DND-41 (cell line): Measurements from ENCODE around the gene MIB1.
"Not testable (repeated sequence)": the region's sequence is repeated elsewhere in the genome, so short reads cannot be mapped to it uniquely, and the experiment has no call there.

Experiments used
- ATAC-seq: fragments of 200-7000 bp; cut with Tn5 transposase; 3 replicates; pipeline ENCODE4 v1.9.1; 2021; ENCODE audit warnings: low read depth; ENCODE audit not compliant: insufficient read depth
- DNase-seq: peaks from one replicate; pipeline ENCODE4 v3.0.0-alpha.2; 2020
- H2AFZ ChIP-seq: 2 replicates; pipeline ENCODE4 v1.6.0; 2012; ENCODE audit warnings: low read depth, low read length
- H3K27ac ChIP-seq: 2 replicates; pipeline ENCODE4 v1.5.1; 2012; ENCODE audit warnings: low read length, inconsistent platforms
- H3K27me3 ChIP-seq: fragments of 200-600 bp; sonication (generic); 2 replicates; pipeline ENCODE4 v1.6.0; 2012; ENCODE audit warnings: low read length, mild to moderate bottlenecking, inconsistent platforms; ENCODE audit not compliant: insufficient read depth, poor library complexity
- H3K36me3 ChIP-seq: 2 replicates; pipeline ENCODE4 v1.5.1; 2012; ENCODE audit warnings: low read length, inconsistent platforms; ENCODE audit not compliant: insufficient read depth
- H3K4me1 ChIP-seq: 2 replicates; pipeline ENCODE4 v1.5.1; 2012; ENCODE audit warnings: mild to moderate bottlenecking, low read length; ENCODE audit not compliant: insufficient read depth
- H3K4me2 ChIP-seq: 2 replicates; pipeline ENCODE4 v1.6.0; 2012; ENCODE audit warnings: mild to moderate bottlenecking, moderate library complexity, low read length, inconsistent platforms; ENCODE audit not compliant: insufficient read depth
- H3K4me3 ChIP-seq, 2 experiments: fragments of 200-600 bp in 1 of 2; shearing (Covaris generic) in 1 of 2; 2 replicates each; pipeline ENCODE4 v1.5.1; 2012 to 2016; ENCODE audit warnings: inconsistent platforms in 2 of 2, low read length in 2 of 2, mild to moderate bottlenecking in 2 of 2, low read depth in 1 of 2, moderate library complexity in 1 of 2
- H3K79me2 ChIP-seq: 2 replicates; pipeline ENCODE4 v1.6.0; 2012; ENCODE audit warnings: low read length, inconsistent platforms; ENCODE audit not compliant: insufficient read depth
- H3K9ac ChIP-seq: 2 replicates; pipeline ENCODE4 v1.6.0; 2012; ENCODE audit warnings: low read depth, mild to moderate bottlenecking, inconsistent platforms, low read length, moderate library complexity
- H3K9me3 ChIP-seq: 2 replicates; pipeline ENCODE4 v1.5.1; 2012; ENCODE audit warnings: low read length, moderate library complexity, mild to moderate bottlenecking, inconsistent platforms; ENCODE audit not compliant: insufficient read depth, severe bottlenecking
- H4K20me1 ChIP-seq: 2 replicates; pipeline ENCODE4 v1.6.0; 2012; ENCODE audit warnings: low read length; ENCODE audit not compliant: insufficient read depth
- EZH2 ChIP-seq: IDR thresholded peaks from 3 replicates; pipeline ENCODE4 v1.6.1; 2012; ENCODE audit warnings: borderline replicate concordance, low read depth, mild to moderate bottlenecking, moderate library complexity, low read length, inconsistent platforms; ENCODE audit not compliant: severe bottlenecking
- TF ChIP-seq, protein P1 (sequence below): IDR thresholded peaks from 2 replicates; pipeline ENCODE4 v1.5.1; 2012; ENCODE audit warnings: borderline replicate concordance, low read length, moderate library complexity, mild to moderate bottlenecking; ENCODE audit not compliant: poor library complexity, severe bottlenecking; ENCODE audit errors: extremely low read depth

Gene MIB1

DNA sequence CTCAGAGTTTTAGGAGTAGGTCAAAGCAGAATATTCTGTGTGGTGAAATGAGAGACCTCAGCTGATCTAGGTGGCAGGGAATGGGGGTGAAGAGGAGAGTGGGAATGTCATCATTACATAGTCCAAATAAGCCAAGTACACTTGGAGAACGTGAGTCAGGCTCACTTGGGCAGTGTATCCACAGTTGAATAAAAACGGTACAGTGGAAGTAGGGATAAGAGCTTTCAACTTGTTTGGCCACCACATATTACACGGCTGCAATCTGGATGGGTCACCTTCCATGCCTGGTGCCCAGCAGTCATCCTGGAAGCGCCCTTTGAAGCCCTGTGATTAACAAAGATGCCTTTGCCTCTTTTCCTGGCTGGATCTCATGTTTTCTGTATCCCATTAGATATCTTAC is 28.6 kb downstream of the MIB1 start:
- no peak for DNase-seq

DNA sequence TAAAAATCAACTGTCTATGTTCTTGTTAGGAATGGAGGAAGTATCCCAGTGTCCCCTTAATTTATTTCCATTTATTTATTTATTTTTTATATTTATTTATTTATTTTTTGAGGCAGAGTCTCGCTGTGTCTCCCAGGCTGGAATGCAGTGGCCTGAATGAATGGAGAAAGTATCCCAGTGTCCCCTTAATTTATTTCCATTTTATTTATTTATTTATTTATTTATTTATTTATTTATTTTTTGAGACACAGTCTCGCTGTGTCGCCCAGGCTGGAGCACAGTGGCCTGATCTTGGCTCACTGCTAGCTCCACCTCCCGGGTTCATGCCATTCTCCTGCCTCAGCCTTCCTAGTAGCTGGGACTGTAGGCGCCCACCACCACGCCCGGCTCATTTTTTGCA is 34.1 kb downstream of the MIB1 start:
- ATAC-seq (no peak), DNase-seq (no peak)
- Histone ChIP-seq H3K36me3 (peaks cover 18% of the 10 kb centered on the region), H3K27ac (no peak overlapping the region), H3K27me3 (no peaks in the 10 kb centered on the region), H3K4me1 (no peaks in the 10 kb centered on the region), H3K79me2 (no peaks in the 10 kb centered on the region), H3K4me3 (no peak overlapping the region), H4K20me1 (no peaks in the 10 kb centered on the region), H3K4me2 (no peak overlapping the region), H3K9me3 (no peaks in the 10 kb centered on the region), H2AFZ (no peak overlapping the region), H3K9ac (no peak overlapping the region)
- TF ChIP-seq EZH2, result no peak

More for the DNA sequence above, 28.6 kb downstream of the MIB1 start:
- H4K20me1 ChIP-seq, result no peaks in the 10 kb centered on the region
- no peak overlapping the region for H3K4me3 ChIP-seq
- peaks cover 2% of the 10 kb centered on the region; the same call in 1 of the 2 replicates for H3K79me2 ChIP-seq
- no peak overlapping the region for H2AFZ ChIP-seq
- no peak overlapping the region for H3K4me2 ChIP-seq
- H3K9ac ChIP-seq, result no peak overlapping the region
- H3K27me3 ChIP-seq, result no peaks in the 10 kb centered on the region
- TF ChIP-seq, protein P1, sequence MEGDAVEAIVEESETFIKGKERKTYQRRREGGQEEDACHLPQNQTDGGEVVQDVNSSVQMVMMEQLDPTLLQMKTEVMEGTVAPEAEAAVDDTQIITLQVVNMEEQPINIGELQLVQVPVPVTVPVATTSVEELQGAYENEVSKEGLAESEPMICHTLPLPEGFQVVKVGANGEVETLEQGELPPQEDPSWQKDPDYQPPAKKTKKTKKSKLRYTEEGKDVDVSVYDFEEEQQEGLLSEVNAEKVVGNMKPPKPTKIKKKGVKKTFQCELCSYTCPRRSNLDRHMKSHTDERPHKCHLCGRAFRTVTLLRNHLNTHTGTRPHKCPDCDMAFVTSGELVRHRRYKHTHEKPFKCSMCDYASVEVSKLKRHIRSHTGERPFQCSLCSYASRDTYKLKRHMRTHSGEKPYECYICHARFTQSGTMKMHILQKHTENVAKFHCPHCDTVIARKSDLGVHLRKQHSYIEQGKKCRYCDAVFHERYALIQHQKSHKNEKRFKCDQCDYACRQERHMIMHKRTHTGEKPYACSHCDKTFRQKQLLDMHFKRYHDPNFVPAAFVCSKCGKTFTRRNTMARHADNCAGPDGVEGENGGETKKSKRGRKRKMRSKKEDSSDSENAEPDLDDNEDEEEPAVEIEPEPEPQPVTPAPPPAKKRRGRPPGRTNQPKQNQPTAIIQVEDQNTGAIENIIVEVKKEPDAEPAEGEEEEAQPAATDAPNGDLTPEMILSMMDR, result no peak
- TF ChIP-seq EZH2, result no peak
- ATAC-seq, result no peak
- H3K9me3 ChIP-seq, result no peaks in the 10 kb centered on the region
- peaks cover 40% of the 10 kb centered on the region for H3K36me3 ChIP-seq
- no peaks in the 10 kb centered on the region for H3K4me1 ChIP-seq
- H3K27ac ChIP-seq, result no peak overlapping the region

DNA sequence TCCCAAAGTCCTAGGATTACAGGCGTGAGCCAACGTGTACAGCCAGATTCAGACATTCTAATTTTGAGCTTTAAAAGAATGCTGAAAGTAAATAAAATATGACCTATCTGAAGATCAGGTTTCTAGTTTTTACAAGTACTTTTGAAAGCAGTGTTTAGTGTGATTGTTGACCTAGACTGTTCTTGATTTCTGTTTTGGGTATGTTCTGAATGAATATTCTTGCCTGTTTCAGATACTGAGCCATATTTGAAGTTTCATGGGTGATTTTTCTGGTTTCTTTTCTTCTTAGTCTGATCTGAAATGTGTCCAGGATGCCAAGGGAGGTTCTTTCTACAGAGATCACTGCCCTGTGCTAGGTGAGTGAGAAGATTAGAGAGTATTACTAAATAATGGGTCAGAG is 37.2 kb downstream of the MIB1 start:
- TF ChIP-seq, protein P1, result no peak
- no peak for TF ChIP-seq EZH2

DNA sequence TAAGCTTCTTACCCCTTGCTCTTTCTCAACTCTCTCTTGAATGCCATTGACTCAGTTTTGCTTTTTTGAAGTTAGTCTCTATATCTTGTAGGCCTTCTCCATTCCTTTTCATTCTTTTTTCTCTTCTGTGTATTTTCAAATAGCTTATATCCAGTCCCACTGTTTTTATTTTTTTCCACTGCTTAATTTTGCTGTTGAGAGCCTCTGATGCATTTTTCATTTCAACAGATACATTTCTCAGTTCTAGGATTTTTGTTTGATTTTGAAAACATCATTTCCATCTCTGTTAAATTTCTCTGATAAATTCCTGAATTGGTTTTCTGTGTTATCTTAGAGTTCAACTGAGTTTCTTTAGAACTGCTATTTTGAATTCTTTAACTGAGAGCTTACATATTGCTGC is 45.9 kb downstream of the MIB1 start:
- TF ChIP-seq, protein P1, result no peak
- no peak for TF ChIP-seq EZH2
- DNase-seq (no peak), ATAC-seq (no peak)
- H4K20me1 ChIP-seq, result no peaks in the 10 kb centered on the region
- H3K4me3 ChIP-seq, result no peak overlapping the region
- no peak overlapping the region for H3K9ac ChIP-seq
- H3K9me3 ChIP-seq, result no peaks in the 10 kb centered on the region
- H2AFZ ChIP-seq, result no peak overlapping the region
- H3K27ac ChIP-seq, result no peak overlapping the region
- H3K4me1 ChIP-seq, result no peaks in the 10 kb centered on the region
- H3K79me2 ChIP-seq, result no peaks in the 10 kb centered on the region
- peaks cover 62% of the 10 kb centered on the region for H3K36me3 ChIP-seq
- H3K27me3 ChIP-seq, result no peaks in the 10 kb centered on the region
- no peak overlapping the region for H3K4me2 ChIP-seq

More for the DNA sequence above, 37.2 kb downstream of the MIB1 start:
- DNase-seq (no peak), ATAC-seq (no peak)
- Histone ChIP-seq H2AFZ (no peak overlapping the region), H3K4me2 (no peak overlapping the region), H3K79me2 (no peaks in the 10 kb centered on the region), H3K27me3 (no peaks in the 10 kb centered on the region), H3K27ac (no peak overlapping the region), H3K36me3 (peaks cover 31% of the 10 kb centered on the region), H3K9ac (no peak overlapping the region), H3K9me3 (no peaks in the 10 kb centered on the region), H4K20me1 (no peaks in the 10 kb centered on the region), H3K4me3 (no peak overlapping the region), H3K4me1 (no peaks in the 10 kb centered on the region)

DNA sequence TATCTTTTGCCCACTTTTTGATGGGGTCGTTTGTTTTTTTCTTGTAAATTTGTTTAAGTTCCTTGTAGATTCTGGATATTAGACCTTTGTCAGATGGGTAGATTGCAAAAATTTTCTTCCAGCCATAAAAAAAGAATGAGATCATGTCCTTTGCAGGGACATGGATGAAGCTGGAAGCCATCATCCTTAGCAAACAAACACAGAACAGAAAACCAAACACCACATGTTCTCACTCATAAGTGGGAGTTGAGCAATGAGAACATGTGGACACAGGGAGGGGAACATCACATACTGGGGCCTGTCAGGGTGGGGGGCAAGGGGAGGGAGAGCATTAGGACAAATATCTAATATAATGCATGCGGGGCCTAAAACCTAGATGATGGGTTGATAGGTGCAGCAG is 55.5 kb downstream of the MIB1 start:
- H2AFZ ChIP-seq, ATAC-seq, H3K27me3 ChIP-seq, H3K4me3 ChIP-seq, H3K27ac ChIP-seq, H3K4me1 ChIP-seq, H3K9ac ChIP-seq, H3K79me2 ChIP-seq, H3K4me2 ChIP-seq, H4K20me1 ChIP-seq, H3K9me3 ChIP-seq, DNase-seq: not testable (repeated sequence)
- peaks cover 31% of the 10 kb centered on the region for H3K36me3 ChIP-seq
